Tibial nerve (tissue), 3 donors: ENCODE results near the gene PRKAG3.

Experiments
- CTCF ChIP-seq, 5 experiments: fragments of 200-600 bp in 3 of 5; fragments of 450-650 bp in 2 of 5; sonication (generic) in 3 of 5; IDR thresholded peaks; one replicate each; pipeline ENCODE4 v1.5.1; 2016 to 2019; ENCODE audit warnings: antibody characterized with exemption in 5 of 5, mild to moderate bottlenecking in 3 of 5, moderate library complexity in 2 of 5
- POLR2A ChIP-seq, 2 donors: fragments of 450-650 bp; IDR thresholded peaks; one replicate each; pipeline ENCODE4 v1.6.1; 2017; ENCODE audit warnings: antibody characterized with exemption in 2 of 2, mild to moderate bottlenecking in 2 of 2, moderate library complexity in 2 of 2

GRCh38 chr2:218799990-218800389 lies 31.6 kb downstream of the PRKAG3 start:
- TF ChIP-seq CTCF (IDR thresholded peaks at IDR 0.05) (no peak), POLR2A (IDR thresholded peaks at IDR 0.05) (no peak)
